HG03469 (cell line): Measurements from ENCODE around the gene ADGRL3.

ENCODE experiments used
- ATAC-seq: cut with Tn5 transposase; IDR thresholded peaks from one replicate; pipeline ENCODE4 v1.9.1; 2021; ENCODE audit warnings: mild to moderate bottlenecking, moderate library complexity, moderate number of reproducible peaks; ENCODE audit not compliant: unreplicated experiment

The ADGRL3 gene

DNA sequence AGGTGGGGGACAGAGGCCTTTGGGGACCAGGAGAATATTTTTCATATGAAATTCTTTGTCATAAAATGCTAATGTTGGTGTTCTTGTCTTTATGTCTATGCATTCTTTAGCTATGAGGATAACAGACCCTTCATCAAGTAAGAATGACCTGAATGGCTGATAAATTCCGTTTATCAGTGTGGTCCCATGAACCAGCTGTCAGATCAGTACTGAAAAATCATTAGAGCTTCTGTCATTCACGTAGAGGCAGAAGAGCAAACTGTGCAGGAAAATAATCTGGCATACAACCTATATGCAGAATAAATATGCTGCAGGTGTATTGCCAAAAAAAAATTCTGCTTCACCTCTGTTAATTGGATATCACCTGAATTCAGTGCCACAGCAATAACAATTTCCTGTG is 828.6 kb downstream of the ADGRL3 start:
- no peak for ATAC-seq

- ATAC-seq, result no peak
Measured at GRCh38 chr4:62030958-62031357, 830.8 kb downstream of the ADGRL3 start.

- ATAC-seq, result no peak
Measured at GRCh38 chr4:62037571-62037970, 837.4 kb downstream of the ADGRL3 start.

DNA sequence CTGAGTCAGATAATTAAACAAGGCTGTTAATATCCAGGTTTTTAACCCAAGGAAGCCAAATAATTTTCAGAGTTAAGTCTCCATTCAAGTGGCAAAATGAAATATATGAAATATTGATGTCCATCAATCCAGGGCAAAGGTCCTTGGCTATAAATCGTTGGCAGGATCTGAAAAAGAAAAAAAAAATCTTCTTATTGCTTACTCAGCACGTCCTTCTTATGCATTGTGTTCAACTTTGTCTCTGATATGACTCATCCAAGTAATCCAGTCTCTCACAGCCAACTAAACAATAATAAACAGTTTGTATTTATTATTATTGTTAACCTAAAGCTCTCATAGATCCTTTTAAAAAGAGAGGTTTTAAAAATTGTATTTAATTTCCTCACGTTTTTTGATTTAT is 851.2 kb downstream of the ADGRL3 start:
- ATAC-seq, result no peak

GRCh38 chr4:62053974-62054373 is 853.8 kb downstream of the ADGRL3 start:
- no peak for ATAC-seq

GRCh38 chr4:62057031-62057430 is 856.9 kb downstream of the ADGRL3 start:
- no peak for ATAC-seq

DNA sequence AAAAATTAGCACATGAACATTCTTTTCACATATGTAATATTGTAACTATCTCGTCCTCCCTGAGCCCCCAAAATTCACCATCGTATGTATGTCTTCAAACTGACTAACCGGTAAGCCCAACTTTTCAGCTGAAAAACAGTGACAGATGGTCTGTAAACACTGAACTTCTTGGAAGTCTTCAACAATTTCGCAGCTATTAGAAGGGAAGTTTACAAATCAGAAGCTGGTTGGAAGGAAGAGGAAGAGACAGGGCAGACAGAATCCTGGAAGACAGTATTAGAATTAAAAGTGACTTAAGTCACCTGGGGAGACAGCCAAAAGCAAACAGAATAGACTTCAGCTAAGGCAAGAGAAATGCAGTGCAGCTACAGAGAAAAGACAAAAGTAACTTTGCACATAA is 858.4 kb downstream of the ADGRL3 start:
- ATAC-seq, result no peak

- ATAC-seq, result no peak
Measured at GRCh38 chr4:62070291-62070852, 870.2 kb downstream of the ADGRL3 start.

DNA sequence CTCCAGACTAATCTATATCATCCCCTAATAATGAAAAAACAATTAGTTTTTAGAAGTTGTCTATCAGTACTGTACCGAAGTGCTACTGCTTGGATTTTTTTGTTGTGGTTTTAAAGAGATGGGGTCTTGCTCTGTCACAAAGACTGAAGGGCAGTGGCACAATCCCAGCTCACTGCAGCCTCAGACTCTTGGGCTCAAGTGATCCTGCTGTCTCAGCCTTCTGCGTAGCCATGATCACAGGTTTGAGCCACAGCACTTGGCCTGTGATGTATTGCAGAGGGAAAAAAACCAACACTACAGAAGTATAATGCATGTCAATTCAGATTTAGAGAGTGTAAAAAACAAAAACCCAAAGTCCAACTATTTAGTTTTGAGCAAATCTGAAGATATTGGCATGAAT is 875.0 kb downstream of the ADGRL3 start:
- ATAC-seq, result no peak

DNA sequence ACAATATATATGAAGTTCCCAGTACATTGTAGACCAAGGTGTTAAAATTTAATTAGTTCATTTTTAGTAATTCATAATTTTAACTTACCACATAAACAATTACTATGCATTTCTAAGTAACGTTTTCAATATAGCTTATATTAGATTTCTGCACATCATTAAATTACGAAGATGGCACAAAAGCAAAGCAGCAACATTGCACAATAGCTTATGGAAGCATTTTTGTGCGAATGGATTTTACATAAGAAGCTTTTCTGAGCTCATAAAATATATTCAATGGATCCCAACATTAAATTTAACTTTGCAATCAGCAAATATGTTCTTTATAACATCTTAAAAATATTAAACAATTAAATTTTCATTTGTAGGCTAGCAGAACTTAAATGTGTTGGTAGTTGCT is 875.4 kb downstream of the ADGRL3 start:
- ATAC-seq, result no peak

GRCh38 chr4:62077406-62077805 is 877.3 kb downstream of the ADGRL3 start:
- ATAC-seq, result no peak

GRCh38 chr4:62080431-62080830 is 880.3 kb downstream of the ADGRL3 start:
- no peak for ATAC-seq

DNA sequence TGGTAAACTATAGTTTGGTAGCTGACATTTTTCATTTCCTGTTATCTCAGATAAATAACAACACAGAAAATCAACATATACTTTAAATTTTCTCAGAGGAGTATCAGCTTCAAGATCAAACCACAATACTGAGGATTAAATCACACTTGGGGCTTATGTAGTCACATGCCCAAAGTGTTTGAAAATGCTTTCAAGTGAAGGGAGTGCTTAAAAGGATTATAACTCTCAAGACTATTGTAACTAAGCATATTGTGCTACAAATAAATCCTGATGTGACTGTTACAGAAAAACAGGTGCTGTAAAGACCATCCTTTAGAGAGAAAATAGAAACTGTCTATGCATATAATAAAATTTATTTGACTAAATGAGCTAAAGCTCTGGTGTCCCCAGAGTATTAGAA is 887.6 kb downstream of the ADGRL3 start:
- ATAC-seq, result no peak

GRCh38 chr4:62093735-62094134 is 893.6 kb downstream of the ADGRL3 start:
- ATAC-seq, result no peak

- no peak for ATAC-seq
Measured at GRCh38 chr4:62096881-62097280, 896.8 kb downstream of the ADGRL3 start.

DNA sequence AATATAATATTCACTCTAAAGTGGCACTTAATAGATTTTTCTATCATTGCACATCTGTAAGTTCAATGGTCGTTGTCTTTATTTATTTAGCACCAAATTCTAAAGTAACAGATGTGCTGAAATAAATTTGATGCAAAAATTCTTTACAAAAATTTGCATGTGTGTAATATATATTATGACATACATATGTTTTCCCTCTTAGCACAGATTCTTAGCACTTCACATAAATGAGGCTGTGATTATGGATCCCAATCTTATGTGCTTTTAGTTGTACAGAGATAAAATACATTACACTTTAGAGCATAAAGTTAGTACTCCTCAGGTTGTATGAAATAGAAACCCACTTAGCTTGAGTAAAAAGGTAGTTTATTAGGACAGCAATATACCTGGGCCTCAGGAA is 915.1 kb downstream of the ADGRL3 start:
- no peak for ATAC-seq

GRCh38 chr4:62117886-62118285 is 917.8 kb downstream of the ADGRL3 start:
- no peak for ATAC-seq

DNA sequence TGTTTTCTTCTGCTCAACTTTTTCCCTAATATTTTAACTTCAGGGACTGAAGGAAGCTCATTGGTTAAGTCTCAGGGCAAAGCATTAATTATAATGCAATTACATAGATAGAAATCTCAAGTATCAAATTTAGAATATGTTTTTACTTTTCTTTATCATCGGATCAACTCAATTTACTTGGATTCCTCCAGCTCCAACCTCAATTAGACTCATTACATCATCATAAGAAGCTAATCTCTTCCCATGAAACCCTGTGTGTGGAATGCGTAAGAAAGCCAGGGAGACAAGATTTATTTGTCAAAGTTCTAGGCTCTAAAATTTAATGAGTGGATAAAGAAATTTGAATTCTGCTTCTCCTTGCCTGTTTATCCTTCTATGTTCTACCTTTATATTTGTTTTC is 918.4 kb downstream of the ADGRL3 start:
- no peak for ATAC-seq

GRCh38 chr4:62119195-62119594 is 919.1 kb downstream of the ADGRL3 start:
- ATAC-seq, result no peak

DNA sequence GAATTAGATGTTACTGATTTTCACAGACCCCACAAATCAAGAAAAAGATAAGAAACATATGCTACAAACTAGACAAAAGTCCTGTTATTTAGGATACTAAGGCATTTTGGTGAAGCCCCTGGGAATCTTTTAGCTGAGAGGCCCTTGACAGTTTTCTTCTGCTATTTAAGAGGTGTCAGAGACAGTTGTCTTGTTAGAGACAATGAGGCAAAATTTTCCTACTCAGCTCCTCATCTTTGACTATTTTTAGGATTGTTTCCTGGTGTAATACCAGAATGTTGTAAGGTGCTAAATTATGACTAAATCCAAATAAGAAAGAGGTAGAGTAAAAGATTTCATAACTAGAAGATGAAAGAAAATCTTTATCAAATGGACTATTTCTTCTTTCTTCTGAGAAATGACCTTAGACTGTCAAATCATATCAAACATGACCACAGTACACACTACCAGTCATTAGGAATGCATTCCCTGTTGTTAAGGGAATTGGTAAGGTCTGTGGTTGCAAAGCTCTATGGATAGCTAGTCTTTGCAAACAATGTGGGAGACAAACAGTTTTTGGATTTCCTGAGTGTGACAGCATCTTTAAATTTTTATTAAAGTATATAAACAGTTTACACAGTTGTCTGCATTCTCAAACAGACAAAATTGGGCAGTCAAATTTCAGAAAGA is 926.1 kb downstream of the ADGRL3 start:
- ATAC-seq, result no peak
